Natural killer cell treated with Interleukin-12 subunit alpha and Interleukin-12 subunit beta and Interleukin-15 and Interleukin-18, amount 100 ng/mL, for 72 hours (primary cell): ENCODE data around the gene VCAN. TPM values are rescaled to one million over a fixed set of nuclear protein-coding genes. Genes with fewer than 3 reads are reported as not detected.

Experiments used
- ATAC-seq, 2 donors: fragments of 150-1000 bp; cut with Tn5 transposase in 1 of 2; sonication (Bioruptor Pico), chemical (Tn5 transposase) in 1 of 2; 2 replicates each; pipeline ENCODE4 v1.10.0; 2021
- DNase-seq: peaks from one replicate; pipeline ENCODE4 v3.0.0; 2022; ENCODE audit warnings: low spot score
- H3K27ac Mint-ChIP-seq, 2 donors: 1 replicate in 1 of 2; 2 replicates in 1 of 2; pipeline ENCODE4 v1.8.0; 2022; ENCODE audit warnings: mixed read lengths in 2 of 2, mild to moderate bottlenecking in 1 of 2, moderate library complexity in 1 of 2
- H3K27me3 Mint-ChIP-seq, 2 donors: 1 replicate in 1 of 2; 2 replicates in 1 of 2; pipeline ENCODE4 v1.8.0; 2022; ENCODE audit warnings: mixed read lengths in 2 of 2
- H3K36me3 Mint-ChIP-seq: one replicate; pipeline ENCODE4 v1.8.0; 2022; ENCODE audit warnings: mixed read lengths
- H3K4me1 Mint-ChIP-seq, 2 donors: 1 replicate in 1 of 2; 2 replicates in 1 of 2; pipeline ENCODE4 v1.8.0; 2022; ENCODE audit warnings: low read depth in 2 of 2, mixed read lengths in 2 of 2, mild to moderate bottlenecking in 1 of 2
- H3K4me3 Mint-ChIP-seq: one replicate; pipeline ENCODE4 v1.8.0; 2022; ENCODE audit warnings: mixed read lengths
- H3K9me3 Mint-ChIP-seq: 2 replicates; pipeline ENCODE4 v1.8.0; 2022; ENCODE audit warnings: mixed read lengths
- total RNA-seq, 2 donors: library from RNA; stranded (reverse); gene quantifications; one replicate each; pipeline ENCODE4 v1.2.3, GENCODE V29; 2022

The VCAN gene
- total RNA-seq, 2 donors from 2014 or later = 0.42 to 0.57 TPM

GRCh38 chr5:83556190-83556589, 84.6 kb downstream of the VCAN start:
- H3K27me3 Mint-ChIP-seq = peaks cover 11 to 13% of the 10 kb centered on the region in 2 donors
- no peak for DNase-seq
- no peak overlapping the region for H3K27ac Mint-ChIP-seq
- H3K36me3 Mint-ChIP-seq = no peaks in the 10 kb centered on the region
- no peak for ATAC-seq
- H3K4me1 Mint-ChIP-seq = no peaks in the 10 kb centered on the region
- no peaks in the 10 kb centered on the region for H3K9me3 Mint-ChIP-seq
- H3K4me3 Mint-ChIP-seq = no peak overlapping the region

DNA sequence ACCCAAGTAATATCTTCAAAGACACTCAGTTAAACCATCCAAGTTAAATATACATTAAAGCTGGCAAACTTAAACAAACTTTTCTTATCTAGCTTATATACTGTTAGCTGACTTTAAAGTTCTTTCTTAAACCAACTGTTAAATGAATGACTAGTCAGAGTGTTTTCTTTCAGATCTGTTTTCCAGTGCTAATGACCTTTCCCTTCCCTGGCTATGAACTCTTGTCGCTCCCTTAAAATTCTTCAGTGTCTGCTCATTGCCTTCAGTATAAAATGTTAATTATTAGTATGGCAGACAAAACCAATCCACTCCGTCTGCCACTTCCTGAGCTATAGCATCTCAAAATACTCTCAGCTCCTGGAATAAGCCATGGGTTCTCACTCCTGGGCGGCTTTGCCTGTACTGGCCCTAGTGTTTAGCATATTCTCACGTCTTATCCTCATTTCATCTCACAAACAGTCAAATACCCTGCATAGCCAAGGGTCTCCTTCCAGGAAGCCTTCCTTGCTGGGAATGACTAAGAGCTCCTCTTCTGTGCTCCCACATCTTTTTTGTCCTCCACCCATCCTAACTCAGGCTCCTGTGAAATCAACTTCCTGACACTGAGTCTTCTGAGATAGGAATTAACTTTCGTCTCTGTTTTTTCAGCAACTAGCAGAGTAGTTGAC, 87.7 kb downstream of the VCAN start:
- H3K9me3 Mint-ChIP-seq = no peaks in the 10 kb centered on the region
- H3K27me3 Mint-ChIP-seq = peaks cover 16 to 33% of the 10 kb centered on the region in 2 donors
- H3K27ac Mint-ChIP-seq = no peak overlapping the region
- no peak for ATAC-seq
- no peaks in the 10 kb centered on the region for H3K36me3 Mint-ChIP-seq
- DNase-seq = no peak
- H3K4me1 Mint-ChIP-seq = no peaks in the 10 kb centered on the region
- no peak overlapping the region for H3K4me3 Mint-ChIP-seq

DNA sequence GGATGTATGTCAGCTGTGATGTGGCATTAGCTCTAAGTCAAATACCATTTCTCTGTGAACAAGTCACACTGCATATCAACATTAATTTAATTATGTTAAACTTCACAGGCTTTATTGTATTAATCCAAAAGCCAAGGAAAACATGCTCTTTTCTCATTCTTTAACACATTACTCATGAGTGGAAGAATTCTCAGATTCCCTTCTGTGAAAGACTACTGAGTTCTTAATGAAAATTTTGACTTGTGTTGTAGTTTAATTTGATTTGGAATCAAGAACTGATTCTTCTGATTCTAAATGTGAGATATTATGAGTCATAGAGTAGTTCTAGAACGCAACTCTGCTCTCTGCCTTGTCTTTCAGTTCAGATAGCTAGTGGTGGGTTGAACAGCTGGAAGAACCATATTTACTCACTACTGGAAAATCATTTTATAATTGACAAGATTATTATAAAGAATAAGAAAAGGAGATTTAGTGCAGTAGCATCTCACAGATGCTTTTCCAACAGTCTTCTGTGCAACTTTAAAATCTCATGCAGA, 90.6 kb downstream of the VCAN start:
- no peaks in the 10 kb centered on the region for H3K9me3 Mint-ChIP-seq
- H3K4me3 Mint-ChIP-seq = no peak overlapping the region
- H3K27ac Mint-ChIP-seq = no peak overlapping the region
- H3K27me3 Mint-ChIP-seq = peaks cover 28 to 33% of the 10 kb centered on the region in 2 donors
- H3K36me3 Mint-ChIP-seq = no peaks in the 10 kb centered on the region
- no peaks in the 10 kb centered on the region for H3K4me1 Mint-ChIP-seq
- DNase-seq (no peak), ATAC-seq (no peak)

DNA sequence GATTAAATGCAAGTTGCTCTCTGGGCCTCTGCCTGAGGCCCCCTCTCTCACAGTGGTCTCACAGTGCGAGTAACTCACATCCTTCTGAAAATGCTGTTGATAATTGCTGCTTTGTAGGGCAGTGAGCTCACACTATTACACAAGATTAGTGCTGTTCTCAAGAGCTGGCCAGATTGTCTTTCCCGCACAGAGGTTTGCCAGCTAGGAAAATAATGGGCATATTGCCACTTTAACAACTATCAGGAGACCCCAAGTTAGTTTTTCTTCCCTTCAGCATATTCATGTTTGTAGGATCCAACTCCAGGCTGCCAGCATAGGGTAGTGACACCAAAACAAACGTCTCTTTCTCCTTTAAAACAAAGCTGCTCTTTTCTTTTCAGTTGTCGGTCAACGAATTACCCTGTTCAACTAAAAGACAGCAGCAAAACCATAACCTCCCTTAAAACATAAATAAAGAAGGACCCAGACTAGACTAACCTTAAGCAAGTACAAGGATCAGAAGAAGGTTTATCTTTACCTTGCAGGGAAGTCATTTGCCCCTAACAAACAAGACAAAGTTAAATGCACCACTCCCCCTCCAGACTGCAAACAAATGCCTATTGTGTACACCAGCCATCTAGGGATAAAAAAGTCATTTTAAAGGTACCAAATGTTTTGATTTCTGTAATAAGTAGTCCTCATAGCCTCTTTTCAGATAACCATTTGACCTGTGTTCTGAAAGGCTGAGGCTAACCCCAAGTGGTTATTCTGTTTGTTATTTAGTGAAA, 91.4 kb downstream of the VCAN start:
- no peaks in the 10 kb centered on the region for H3K36me3 Mint-ChIP-seq
- H3K27me3 Mint-ChIP-seq = peaks cover 28 to 33% of the 10 kb centered on the region in 2 donors
- H3K9me3 Mint-ChIP-seq = no peaks in the 10 kb centered on the region
- H3K27ac Mint-ChIP-seq = no peak overlapping the region
- no peak for ATAC-seq
- H3K4me1 Mint-ChIP-seq = no peaks in the 10 kb centered on the region
- H3K4me3 Mint-ChIP-seq = no peak overlapping the region
- DNase-seq = no peak

DNA sequence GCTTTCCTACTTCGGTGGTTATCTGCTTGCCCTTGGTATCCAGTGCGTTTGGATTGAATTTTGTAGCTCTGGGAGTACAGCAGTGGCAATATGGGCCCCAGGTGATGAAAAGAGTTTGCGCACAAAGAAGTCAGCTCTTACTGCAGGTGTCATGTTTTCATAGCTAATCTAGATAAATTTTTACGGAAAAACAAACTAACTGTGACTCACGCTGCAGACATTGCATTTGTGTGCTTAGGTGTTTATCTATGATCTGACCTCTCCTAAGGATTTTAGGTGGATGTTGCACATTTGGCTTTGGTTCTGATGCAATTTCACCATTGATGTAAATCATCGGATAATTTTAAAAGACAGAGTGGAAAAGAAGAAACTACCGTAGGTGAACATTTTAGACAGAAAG, 92.1 kb downstream of the VCAN start:
- H3K27ac Mint-ChIP-seq = no peak overlapping the region
- DNase-seq = no peak
- no peaks in the 10 kb centered on the region for H3K9me3 Mint-ChIP-seq
- no peaks in the 10 kb centered on the region for H3K4me1 Mint-ChIP-seq
- ATAC-seq = no peak
- no peak overlapping the region for H3K4me3 Mint-ChIP-seq
- no peaks in the 10 kb centered on the region for H3K36me3 Mint-ChIP-seq
- H3K27me3 Mint-ChIP-seq = peaks cover 23 to 33% of the 10 kb centered on the region in 2 donors

DNA sequence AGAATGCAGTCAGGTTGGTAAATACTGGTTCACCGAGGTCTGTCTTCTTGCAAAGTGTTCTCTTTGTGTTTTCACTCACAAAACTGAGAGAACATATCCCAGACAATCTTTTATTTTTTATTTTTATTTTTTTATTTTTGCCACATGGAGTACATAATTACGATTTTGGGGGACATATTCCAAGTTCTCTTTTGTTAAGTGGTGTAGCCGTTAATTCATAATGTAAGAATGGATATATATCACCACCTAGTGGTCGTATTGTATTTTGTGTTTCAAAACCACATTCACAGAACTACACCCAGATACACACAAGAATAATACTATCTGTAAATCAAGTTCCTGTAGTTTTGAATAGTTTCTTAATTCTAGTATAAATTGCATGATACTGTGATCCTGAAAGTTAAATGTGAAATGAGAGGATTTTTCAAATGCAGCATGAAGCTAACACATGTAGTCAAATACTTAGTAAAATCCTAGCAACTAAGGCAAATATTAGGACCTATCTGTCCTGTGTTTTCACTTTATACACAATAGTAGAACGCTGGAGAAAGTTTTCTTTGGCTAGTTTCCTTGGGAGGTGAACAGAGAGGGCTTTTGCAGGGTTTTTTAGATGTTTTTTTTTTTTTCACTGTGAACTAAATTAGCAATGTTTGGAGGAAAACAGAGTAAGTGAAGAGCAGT, 92.7 kb downstream of the VCAN start:
- Mint-ChIP-seq H3K27me3 (peaks cover 22 to 33% of the 10 kb centered on the region in 2 donors), H3K4me1 (no peaks in the 10 kb centered on the region), H3K4me3 (no peak overlapping the region), H3K27ac (no peak overlapping the region), H3K36me3 (no peaks in the 10 kb centered on the region), H3K9me3 (no peaks in the 10 kb centered on the region)
- ATAC-seq (no peak), DNase-seq (no peak)

- peaks cover 21% of the 10 kb centered on the region in 2 donors for H3K27me3 Mint-ChIP-seq
- no peaks in the 10 kb centered on the region for H3K9me3 Mint-ChIP-seq
- no peaks in the 10 kb centered on the region for H3K36me3 Mint-ChIP-seq
- DNase-seq (no peak), ATAC-seq (no peak)
- no peak overlapping the region for H3K4me3 Mint-ChIP-seq
- H3K27ac Mint-ChIP-seq = no peak overlapping the region
- no peaks in the 10 kb centered on the region for H3K4me1 Mint-ChIP-seq
These were observed 96.2 kb downstream of the VCAN start for GRCh38 chr5:83567741-83568140.

DNA sequence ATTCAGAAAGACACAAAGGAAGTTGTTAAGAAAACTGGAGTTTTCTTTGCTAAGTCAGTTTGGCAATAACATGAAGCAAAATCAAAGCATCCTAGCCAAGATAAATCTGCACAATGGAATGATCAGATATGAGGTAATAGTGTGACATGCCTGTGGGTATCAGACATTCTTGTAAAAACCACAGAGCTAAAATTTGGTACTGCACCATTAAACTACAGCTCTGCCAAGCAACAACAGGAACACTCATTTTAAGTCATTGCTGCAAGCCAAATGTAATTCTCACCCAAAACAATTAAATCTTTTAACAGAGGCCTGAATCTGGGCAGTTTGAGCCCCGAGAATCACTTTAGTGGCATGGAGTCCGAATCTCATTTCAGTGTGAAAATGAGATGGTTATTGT, 96.6 kb downstream of the VCAN start:
- Mint-ChIP-seq H3K36me3 (no peaks in the 10 kb centered on the region), H3K4me1 (no peaks in the 10 kb centered on the region), H3K9me3 (no peaks in the 10 kb centered on the region), H3K27ac (no peak overlapping the region), H3K4me3 (no peak overlapping the region), H3K27me3 (peaks cover 16 to 18% of the 10 kb centered on the region in 2 donors)
- no peak for ATAC-seq
- DNase-seq = no peak

- DNase-seq = no peak
- Mint-ChIP-seq H3K4me1 (no peaks in the 10 kb centered on the region), H3K9me3 (no peaks in the 10 kb centered on the region), H3K4me3 (no peak overlapping the region), H3K27ac (no peak overlapping the region), H3K36me3 (no peaks in the 10 kb centered on the region), H3K27me3 (peaks cover 9 to 12% of the 10 kb centered on the region in 2 donors)
- no peak for ATAC-seq
These were observed 99.4 kb downstream of the VCAN start for GRCh38 chr5:83570916-83571315.

DNA sequence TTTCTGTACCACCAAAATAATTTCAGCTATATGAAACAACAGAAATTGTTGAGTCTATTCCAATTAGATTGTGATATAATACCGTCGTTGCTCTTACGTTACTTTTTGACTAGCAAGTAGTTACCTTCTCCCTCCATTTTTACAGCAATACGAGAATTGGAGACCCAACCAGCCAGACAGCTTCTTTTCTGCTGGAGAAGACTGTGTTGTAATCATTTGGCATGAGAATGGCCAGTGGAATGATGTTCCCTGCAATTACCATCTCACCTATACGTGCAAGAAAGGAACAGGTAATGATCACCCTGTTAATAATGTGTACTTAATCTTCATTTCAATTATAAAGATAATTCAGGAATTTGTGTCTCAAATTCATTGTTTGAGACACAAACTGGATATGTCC, 100.7 kb downstream of the VCAN start:
- Mint-ChIP-seq H3K27me3 (peaks cover 6 to 9% of the 10 kb centered on the region in 2 donors), H3K4me1 (no peaks in the 10 kb centered on the region), H3K9me3 (no peaks in the 10 kb centered on the region), H3K36me3 (no peaks in the 10 kb centered on the region), H3K27ac (no peak overlapping the region), H3K4me3 (no peak overlapping the region)
- DNase-seq (no peak), ATAC-seq (no peak)

GRCh38 chr5:83576341-83576740, 104.8 kb downstream of the VCAN start:
- no peak overlapping the region for H3K27ac Mint-ChIP-seq
- no peak overlapping the region for H3K4me3 Mint-ChIP-seq
- DNase-seq = no peak
- H3K36me3 Mint-ChIP-seq = no peaks in the 10 kb centered on the region
- ATAC-seq = no peak
- no peaks in the 10 kb centered on the region for H3K4me1 Mint-ChIP-seq
- H3K9me3 Mint-ChIP-seq = no peaks in the 10 kb centered on the region
- peaks cover 5 to 6% of the 10 kb centered on the region in 2 donors for H3K27me3 Mint-ChIP-seq

DNA sequence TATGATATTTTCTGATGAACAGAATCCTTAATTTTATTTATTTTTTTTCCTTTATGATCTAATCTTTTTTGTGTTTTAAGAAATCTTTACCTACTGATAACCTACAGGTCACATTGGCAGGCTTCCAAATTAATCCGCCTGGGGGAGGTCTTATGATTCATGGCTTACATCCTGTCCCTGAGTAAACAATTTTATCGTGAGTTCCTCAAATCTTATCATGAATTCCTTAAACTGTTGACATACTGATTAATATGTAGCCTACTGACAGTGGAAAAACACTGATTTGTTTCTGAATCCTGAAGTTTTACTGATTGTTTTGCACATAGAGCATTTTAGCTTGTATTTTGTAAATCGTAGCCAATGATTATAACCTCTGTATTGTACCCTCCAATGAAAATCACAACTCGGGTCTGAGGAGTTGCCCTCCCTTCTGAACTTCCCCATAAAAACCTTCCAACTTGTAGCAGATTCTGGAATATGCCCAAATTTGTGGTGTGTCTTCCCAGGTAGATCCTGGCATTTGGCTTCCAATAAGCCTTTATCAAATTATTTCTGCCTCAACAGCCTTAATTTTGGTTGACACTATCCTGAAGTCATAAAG, 105.6 kb downstream of the VCAN start:
- no peak overlapping the region for H3K27ac Mint-ChIP-seq
- no peaks in the 10 kb centered on the region for H3K4me1 Mint-ChIP-seq
- H3K9me3 Mint-ChIP-seq = no peaks in the 10 kb centered on the region
- peaks cover 5 to 6% of the 10 kb centered on the region in 2 donors for H3K27me3 Mint-ChIP-seq
- no peak overlapping the region for H3K4me3 Mint-ChIP-seq
- no peaks in the 10 kb centered on the region for H3K36me3 Mint-ChIP-seq
- DNase-seq = no peak
- no peak for ATAC-seq

- H3K4me3 Mint-ChIP-seq = no peak overlapping the region
- no peaks in the 10 kb centered on the region for H3K36me3 Mint-ChIP-seq
- ATAC-seq (no peak), DNase-seq (no peak)
- no peak overlapping the region for H3K27ac Mint-ChIP-seq
- H3K9me3 Mint-ChIP-seq = no peaks in the 10 kb centered on the region
- H3K27me3 Mint-ChIP-seq = no peaks in the 10 kb centered on the region
- H3K4me1 Mint-ChIP-seq = no peaks in the 10 kb centered on the region
These were observed 112.3 kb downstream of the VCAN start for GRCh38 chr5:83583859-83584258.
